IPS-18c (cell line): ENCODE results near the gene SOX8.
"Not testable (repeated sequence)": the region's sequence is repeated elsewhere in the genome, so short reads cannot be mapped to it uniquely, and the experiment has no call there.

ENCODE experiments used
- H3K4me3 ChIP-seq: 2 replicates; pipeline ENCODE4 v1.7.0; 2013; ENCODE audit warnings: low read depth, mild to moderate bottlenecking, low read length, moderate library complexity; ENCODE audit not compliant: insufficient read depth
- H3K9me3 ChIP-seq: one replicate; pipeline ENCODE4 v1.6.1; 2013; ENCODE audit warnings: mild to moderate bottlenecking, low read length, moderate library complexity; ENCODE audit not compliant: control insufficient read depth, insufficient read depth

The SOX8 gene

DNA sequence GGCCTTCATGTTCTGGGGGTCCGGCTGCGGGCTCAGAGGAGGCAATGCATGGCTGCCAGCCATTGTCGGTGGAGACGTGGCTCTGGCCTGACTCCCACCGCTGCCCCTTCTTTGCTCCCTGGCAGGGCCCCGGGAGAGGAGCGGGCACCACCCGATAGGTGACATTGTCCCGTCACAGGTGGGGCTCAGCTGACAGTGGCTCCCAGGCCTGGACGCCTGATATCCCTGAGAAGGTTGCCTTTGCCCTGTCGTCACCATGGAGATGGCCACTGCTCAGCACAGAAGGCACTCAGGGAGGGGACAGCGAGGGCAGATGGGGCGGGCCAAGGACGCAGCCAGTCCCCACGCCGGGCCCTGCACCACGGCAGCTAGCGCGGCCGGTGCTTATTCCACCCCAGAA, 42.6 kb downstream of the SOX8 start:
- no peaks in the 10 kb centered on the region for H3K9me3 ChIP-seq
- H3K4me3 ChIP-seq = no peak overlapping the region

DNA sequence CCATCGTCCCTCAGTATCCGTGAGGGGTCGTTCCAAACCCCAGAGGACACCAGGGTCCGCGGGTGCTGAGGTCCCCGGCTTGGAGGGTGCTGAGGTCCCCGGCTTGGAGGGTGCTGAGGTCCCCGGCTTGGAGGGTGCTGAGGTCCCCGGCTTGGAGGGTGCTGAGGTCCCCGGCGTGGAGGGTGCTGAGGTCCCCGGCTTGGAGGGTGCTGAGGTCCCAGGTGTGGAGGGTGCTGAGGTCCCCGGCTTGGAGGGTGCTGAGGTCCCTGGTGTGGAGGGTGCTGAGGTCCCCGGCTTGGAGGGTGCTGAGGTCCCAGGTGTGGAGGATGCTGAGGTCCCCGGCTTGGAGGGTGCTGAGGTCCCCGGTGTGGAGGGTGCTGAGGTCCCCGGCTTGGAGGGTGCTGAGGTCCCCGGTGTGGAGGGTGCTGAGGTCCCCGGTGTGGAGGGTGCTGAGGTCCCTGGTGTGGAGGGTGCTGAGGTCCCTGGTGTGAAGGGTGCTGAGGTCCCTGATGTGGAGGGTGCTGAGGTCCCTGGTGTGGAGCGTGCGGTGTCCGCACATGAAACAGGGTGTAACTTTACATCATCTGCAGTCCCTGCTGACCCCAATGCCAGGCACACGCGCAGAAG, 43.7 kb downstream of the SOX8 start:
- H3K9me3 ChIP-seq, H3K4me3 ChIP-seq: not testable (repeated sequence)

DNA sequence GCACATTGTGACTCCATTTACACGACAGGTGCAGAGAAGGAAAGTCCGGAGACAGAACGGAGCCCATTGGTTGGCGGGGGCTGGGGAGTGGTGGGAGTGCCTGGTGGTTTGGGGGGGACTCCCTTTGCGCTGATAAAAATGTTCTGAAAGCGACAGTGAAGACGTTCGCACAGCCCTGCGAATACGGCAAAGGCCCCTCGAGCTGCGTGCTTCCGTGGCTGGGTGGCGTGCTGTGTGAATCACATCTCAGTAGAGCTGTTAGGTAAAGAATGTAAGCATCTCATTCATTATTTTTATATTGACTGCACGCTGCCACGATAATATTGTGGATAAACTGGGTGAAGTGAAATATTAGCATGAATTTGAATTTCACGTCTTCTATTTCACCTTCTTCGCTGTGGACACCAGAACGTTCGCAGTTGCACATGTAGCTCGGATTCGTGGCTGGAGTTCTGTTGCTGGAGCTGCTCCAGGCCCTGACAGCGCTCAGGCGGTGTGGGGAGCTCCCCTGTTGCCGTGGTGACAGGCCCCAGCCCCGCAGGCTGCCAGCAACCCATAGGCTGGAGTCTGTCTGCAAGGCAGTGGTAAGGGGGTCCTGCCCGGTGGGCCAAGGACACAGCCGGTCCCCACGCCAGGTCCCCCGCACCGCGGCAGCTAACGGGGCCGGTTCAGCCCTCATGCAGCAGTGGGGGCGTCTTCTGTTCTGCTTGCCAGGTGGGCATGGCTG, 44.6 kb downstream of the SOX8 start:
- Histone ChIP-seq H3K4me3 (no peak overlapping the region), H3K9me3 (no peaks in the 10 kb centered on the region)

- no peaks in the 10 kb centered on the region for H3K9me3 ChIP-seq
These were observed 45.4 kb downstream of the SOX8 start for GRCh38 chr16:1026784-1027500.

GRCh38 chr16:1027501-1027815, 45.9 kb downstream of the SOX8 start:
- H3K9me3 ChIP-seq = no peaks in the 10 kb centered on the region
- no peak overlapping the region for H3K4me3 ChIP-seq

More at GRCh38 chr16:1026784-1027500, 45.4 kb downstream of the SOX8 start:
- no peak overlapping the region for H3K4me3 ChIP-seq

- no peak overlapping the region for H3K4me3 ChIP-seq
- H3K9me3 ChIP-seq = no peaks in the 10 kb centered on the region
These were observed 46.5 kb downstream of the SOX8 start for GRCh38 chr16:1028056-1028455.

DNA sequence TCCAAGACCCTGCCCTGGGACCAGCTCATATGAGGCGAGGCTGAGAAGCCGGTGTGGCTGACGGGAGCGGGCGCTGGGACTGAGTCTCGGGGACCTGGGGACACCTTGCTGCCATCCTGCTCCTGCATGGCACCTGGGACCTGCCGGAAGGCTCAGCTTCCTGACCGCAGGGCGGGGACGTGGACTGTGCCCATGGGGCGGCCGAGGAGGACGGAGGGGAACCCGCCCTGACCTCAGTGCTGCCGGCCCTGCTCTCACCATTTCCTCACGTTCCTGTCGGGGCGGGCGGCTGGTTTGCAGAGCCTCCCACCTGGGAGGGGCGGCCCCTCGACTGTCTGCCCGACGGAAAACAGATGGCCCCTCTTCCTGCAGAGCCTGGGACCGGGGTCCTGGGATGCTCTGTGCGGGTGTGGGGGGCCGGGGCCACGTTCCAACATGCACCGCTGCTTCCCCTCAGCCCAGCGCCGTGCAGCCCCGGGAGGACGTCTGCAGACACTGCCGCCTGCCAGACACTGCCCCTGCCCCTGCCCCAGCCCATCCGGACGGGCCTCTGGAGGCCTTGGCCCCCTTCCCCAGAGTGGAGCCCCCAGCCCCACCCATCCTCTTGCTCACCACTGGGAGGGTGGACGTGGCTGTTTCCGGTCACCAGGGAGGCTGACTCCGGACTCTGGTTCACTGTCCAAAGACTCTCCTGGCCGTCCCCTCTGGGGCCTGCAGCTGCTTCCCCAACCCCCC, 47.1 kb downstream of the SOX8 start:
- Histone ChIP-seq H3K4me3 (no peak overlapping the region), H3K9me3 (no peaks in the 10 kb centered on the region)

DNA sequence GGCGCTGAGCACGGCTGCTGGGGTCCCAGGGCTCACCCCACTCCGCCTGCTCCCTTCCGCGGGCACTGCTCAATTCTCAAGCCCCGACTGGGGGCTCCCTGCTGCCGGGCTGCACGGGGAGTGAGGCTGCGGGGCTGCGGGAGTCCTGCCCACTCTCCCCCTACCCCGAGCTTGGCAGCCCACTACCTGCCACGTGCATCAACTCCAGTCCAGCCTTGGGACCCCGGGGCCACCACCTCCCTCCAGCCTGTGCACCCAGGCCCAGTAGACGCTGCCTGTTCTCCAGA, 47.6 kb downstream of the SOX8 start:
- Histone ChIP-seq H3K4me3 (no peak overlapping the region), H3K9me3 (no peaks in the 10 kb centered on the region)

DNA sequence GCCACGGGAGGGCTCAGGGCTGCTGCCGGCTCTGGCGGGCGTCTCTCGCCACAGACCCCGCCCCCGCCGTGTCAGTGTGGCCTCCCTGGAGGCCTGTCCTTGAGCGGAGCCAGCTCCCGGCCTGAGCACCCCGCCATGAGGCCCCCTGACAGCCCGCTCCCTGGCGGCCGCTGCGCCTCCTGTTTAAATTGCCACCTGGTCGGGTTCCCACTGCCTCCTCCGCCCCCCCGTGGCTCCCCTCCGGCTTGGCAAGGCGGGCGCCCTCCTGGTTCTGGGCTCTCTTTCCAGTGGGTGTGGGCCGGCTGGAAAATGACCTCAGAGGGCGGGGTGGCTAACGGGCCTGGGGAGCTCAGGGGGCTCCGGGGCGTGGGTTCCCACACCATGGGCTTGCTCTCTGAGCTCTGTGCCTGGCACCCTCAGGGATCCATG, 48.9 kb downstream of the SOX8 start:
- no peak overlapping the region for H3K4me3 ChIP-seq
- H3K9me3 ChIP-seq = no peaks in the 10 kb centered on the region

- Histone ChIP-seq H3K9me3 (no peaks in the 10 kb centered on the region), H3K4me3 (no peak overlapping the region)
These were observed 50.1 kb downstream of the SOX8 start for GRCh38 chr16:1031666-1032065.

DNA sequence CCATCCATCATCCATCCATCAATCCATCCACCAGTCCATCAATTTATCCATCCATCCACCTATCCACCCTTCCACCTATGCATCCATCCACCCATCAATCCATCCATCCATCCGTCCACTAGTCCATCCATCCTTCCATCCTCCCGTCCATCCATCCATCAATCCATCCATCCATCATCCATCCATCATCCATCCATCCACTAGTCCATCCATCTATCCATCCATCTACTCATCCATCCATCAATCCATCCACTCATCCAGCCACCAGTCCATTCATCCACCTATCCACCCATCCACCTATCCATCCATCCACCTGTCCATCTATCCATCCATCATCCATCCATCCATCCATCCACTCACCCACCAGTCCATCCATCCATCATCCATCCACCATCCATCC, 51.0 kb downstream of the SOX8 start:
- H3K9me3 ChIP-seq = no peaks in the 10 kb centered on the region
- no peak overlapping the region for H3K4me3 ChIP-seq

- Histone ChIP-seq H3K9me3 (no peaks in the 10 kb centered on the region), H3K4me3 (no peak overlapping the region)
These were observed 51.6 kb downstream of the SOX8 start for GRCh38 chr16:1033128-1033679.

GRCh38 chr16:1034230-1035065, 52.9 kb downstream of the SOX8 start:
- Histone ChIP-seq H3K4me3 (no peak overlapping the region), H3K9me3 (no peaks in the 10 kb centered on the region)

DNA sequence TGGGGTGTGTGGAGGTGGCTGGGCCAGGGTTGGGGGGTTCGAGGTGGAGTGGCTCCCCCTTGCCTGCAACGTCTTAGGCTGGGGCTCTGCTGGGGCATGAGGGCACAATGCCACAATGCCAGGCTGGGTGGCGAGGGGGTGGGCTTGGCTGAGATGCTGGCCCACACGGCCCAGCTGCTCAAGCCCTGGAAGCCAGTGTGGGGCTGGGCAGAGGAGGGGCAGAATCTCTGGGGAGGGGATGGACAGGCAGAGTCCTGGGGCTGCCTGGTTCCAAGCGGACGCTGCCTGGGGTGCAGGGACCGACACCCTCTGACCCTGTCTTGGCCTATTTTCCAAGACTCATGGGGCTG, 53.5 kb downstream of the SOX8 start:
- H3K4me3 ChIP-seq = no peak overlapping the region
- H3K9me3 ChIP-seq = no peaks in the 10 kb centered on the region

DNA sequence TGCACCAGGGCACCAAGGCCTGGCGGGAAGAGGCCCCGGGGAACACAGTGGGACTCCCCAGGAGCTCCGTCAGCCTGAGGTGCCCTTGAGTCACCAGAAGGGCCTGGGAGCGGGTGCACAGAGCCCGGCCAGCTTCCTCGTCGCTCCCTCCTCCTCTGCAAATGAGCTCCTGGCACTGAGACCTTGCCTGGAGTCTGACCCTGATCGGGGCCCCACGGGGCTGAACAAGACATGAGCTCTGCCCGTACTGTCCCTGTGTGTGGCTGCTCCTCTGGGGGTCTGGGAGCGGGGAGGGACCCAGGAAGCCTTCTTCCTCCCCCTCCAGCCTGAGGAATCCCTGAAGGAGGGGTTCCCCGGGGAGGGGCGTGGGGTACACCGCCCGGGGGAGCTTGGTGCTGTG, 54.6 kb downstream of the SOX8 start:
- Histone ChIP-seq H3K9me3 (peaks cover 2% of the 10 kb centered on the region), H3K4me3 (no peak overlapping the region)
